IPS DF 19.7 (cell line): Measurements from ENCODE around the gene AFAP1L1.

Source experiments
- DNase-seq: peaks from one replicate; pipeline ENCODE4 v3.0.0-alpha.2; 2013; ENCODE audit warnings: low read depth, low spot score

The AFAP1L1 gene

GRCh38 chr5:149284501-149284900 is 12.8 kb downstream of the AFAP1L1 start:
- no peak for DNase-seq

DNA sequence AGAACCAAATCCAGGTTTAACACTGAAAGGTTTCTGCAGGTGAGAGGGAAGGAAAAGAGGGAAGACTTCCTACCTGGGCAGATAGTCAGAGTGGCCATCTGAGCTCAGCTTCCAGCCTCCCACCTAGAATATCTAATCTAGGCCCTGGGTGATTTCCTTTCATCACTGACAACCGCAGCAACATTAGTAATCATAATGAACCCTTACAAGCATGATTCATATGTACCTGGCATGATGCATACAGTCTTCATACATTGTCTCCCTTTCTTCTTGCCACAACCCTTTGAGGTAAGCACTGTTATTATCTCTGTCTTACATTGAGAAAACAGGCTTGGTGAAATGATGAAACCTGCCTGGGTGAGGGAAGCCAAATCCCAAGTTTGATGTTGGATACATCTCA is 13.5 kb downstream of the AFAP1L1 start:
- no peak for DNase-seq

DNA sequence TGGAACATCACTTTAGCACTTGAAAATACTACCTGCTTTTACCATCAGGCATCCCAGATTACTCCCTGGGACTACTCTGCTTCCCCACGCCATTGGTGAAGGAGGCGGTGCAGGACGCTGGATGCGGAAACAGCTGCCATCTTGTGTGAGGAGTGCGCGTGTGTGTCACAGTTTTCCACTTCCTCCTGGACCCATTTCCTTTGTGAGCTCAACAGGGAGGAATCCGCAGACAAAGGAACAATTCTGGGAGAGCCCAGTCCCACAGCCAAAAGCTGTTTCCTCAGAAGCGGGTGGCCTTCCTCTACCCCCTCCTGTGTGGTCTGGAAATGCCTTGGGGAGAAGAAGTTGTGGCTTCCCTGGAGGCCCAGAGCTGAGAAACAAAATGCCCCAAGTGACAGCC is 16.8 kb downstream of the AFAP1L1 start:
- DNase-seq = no peak

DNA sequence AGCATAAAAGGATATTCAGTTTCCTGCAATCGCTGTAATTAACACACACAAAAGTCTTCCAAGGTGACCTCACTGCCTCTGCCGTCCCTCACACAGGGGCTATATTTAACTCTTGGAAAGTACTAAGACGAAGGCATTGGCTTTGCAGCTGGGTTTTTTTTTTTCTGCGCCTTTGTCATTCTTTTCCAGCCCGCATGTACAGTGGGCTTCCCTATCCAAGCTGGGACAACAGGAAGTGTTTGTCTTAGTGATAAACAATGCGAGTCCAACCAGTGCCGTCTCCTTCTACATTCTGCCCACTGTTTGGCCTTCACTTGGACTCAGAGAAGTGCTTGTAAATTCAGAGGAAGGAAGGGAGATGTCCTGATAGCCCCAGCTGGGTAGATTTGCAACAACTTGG is 17.6 kb downstream of the AFAP1L1 start:
- DNase-seq = no peak

DNA sequence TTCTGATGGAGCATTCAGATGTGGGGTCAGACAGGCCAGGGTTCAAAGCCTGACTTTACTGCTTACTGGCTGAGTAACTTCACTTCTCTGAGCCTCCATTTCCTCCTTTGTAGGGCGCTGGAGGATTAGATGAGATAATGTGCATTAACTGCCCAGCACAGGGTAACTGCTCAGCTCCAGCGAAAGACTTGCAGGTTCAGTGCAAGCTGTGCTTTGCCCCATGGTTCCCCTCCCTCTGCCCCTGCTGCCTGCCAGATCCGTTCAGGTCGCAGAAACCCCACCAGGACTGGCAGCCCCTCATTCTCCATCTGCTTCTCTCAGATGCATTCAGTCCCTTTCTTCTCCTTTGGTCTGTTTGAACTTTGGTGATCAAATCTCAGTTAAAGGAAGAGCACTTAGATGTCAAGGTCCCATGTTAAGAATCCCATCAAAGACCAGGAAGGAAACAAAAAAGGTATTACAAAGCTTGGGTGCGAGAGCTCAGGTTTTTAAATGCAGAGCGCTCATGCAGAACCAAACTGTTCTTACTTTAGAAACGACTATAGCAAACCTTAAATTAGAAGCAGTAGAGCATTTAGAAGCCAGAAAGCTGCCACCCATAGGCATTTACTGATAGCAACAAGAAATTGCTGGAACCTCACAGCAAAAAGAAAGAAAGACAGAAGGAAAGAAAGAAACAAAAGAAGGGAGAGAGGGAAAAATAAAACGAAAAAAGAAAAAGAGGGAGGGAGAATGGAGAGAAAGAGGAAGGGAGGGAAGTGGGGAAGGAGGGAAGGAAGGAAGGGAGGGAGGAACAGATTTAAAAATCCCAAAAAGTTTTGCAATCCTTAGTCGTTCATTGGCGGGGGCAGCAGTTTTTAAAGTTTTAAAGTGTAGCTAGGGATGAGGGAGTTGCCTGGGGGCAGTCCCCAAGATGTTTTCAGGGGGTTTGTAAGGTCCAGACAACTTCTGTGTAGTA is 23.5 kb downstream of the AFAP1L1 start:
- DNase-seq = no peak

- DNase-seq = no peak
Observed at GRCh38 chr5:149297340-149298025, 25.8 kb downstream of the AFAP1L1 start.

GRCh38 chr5:149298163-149298562 is 26.5 kb downstream of the AFAP1L1 start:
- no peak for DNase-seq

DNA sequence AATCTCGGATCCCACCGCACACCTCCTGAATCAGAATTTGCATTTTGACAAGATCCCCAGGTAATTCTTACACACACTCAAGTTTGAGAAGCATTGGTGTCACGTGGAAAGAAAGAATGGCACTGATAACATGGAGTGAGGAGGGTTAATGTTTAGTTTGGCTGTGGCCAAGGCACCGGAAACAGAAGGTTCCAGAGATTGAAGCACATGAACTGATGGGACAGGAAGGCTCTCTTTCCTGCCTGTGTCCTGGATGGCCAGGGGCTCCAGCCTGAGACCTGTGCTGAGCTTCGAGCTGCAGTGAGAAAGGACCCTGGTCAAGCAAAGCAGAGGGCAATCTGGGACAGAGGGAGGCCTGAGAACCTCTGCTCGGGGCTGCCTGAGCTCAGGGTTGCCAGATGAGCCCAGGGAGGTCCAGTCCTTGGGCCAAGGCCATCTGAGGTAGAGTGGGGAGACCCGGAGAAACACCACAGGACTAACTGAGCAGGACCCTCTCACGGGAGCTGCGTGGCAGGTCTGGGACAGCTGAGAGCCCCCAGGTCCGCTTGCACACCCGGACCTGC is 27.3 kb downstream of the AFAP1L1 start:
- no peak for DNase-seq

GRCh38 chr5:149299451-149300054 is 27.9 kb downstream of the AFAP1L1 start:
- no peak for DNase-seq

- no peak for DNase-seq
Observed at GRCh38 chr5:149300441-149300840, 28.8 kb downstream of the AFAP1L1 start.

DNA sequence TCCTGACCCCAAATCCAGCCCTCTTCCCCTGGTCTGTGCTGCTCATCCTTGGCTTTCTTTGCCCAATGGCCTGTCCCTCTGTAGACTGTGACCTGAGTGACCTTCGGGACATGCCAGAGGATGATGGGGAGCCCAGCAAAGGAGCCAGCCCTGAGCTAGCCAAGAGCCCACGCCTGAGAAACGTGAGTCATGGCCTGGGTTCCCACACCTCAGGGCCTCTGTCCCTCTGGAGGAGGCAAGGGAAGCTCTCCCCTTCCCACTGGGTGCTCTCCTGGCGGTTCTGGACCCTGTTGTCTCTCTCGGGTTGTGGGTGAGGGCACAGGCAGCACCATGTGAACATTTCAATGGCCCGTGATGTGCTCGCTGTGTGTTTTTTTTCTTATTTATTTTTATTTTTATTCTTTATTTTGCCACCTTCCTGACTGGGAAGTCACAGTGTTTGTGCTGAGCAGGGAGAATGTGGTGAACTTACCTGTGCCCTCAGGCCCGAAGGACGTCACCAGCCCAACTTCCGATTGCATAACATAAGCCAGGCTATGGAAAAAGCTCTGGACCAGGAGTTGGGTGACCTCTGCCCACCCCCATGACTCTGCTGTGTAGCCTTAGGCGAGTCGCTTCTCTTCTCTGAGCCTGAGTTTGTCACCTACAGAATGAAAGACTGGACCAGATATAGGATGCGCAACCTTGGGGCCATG is 29.5 kb downstream of the AFAP1L1 start:
- no peak for DNase-seq

DNA sequence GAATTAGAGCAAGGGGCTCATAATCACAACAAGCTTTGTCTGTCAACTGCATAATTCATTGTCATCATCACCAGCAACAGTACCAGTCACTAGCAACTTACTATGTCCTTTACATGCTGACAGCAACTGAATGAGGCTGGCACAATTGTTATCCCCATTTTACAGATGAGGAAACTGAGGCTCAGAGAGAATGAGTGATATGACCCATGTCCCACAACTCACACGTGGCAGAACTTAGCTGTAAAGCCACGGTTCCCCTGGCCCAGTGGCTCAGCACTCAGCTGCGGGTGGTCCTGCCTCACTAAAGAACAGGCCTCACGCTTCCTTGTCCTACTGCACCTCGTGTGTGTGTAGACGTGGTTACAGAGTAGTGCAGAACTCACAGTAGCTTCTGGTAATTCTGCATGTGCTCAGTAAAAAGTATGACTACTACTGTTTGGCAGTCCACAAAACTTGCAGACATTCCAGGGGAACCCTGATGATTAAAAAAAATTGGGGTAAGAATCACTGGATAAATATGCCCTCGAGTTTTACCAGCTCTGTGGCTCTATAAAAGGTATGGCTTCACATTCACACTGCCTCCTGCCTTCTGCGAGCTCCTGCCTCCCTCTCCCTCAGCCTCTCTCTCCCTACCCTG is 30.2 kb downstream of the AFAP1L1 start:
- DNase-seq = no peak

DNA sequence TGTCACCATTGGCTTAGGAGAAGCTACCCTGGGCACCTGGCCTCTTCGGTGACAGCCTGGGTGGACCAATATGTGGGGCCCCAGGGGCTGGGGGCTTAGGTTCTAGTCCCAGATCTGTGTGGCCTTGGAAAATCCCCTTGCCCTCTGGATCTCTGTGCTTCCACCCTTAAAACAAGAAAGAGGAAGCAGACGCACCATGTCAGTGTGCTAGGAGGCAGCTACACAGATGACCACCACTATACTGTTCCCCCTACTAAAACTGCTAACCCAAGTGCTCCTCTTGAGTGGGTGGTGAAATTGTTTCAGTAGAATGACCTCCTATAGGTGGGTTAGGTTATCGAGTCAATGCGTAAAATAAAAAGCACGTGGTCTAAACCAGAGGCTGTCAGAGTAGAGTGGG is 31.0 kb downstream of the AFAP1L1 start:
- DNase-seq = no peak

- DNase-seq = no peak
Observed at GRCh38 chr5:149303210-149303609, 31.6 kb downstream of the AFAP1L1 start.

- no peak for DNase-seq
Observed at GRCh38 chr5:149304195-149305078, 32.8 kb downstream of the AFAP1L1 start.

- no peak for DNase-seq
Observed at GRCh38 chr5:149309354-149309753, 37.7 kb downstream of the AFAP1L1 start.

DNA sequence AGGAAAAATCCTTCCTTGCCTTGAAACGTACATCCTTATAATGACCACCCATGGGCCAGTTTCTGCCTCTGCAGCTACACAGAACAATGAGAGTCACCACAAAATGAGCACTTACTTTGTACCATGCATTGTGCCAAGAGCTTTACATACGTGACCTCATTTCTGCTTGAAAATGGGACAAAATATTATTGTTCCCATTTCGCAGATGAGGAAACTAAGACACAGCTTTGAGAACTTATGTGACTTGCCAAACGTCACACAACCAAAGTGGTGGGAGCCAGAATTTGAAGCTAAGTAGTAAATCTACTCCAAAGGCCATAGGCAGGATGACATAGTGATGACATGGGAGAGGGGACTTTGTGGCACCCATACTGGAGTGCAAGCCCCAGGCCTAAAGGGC is 38.8 kb downstream of the AFAP1L1 start:
- DNase-seq = no peak

DNA sequence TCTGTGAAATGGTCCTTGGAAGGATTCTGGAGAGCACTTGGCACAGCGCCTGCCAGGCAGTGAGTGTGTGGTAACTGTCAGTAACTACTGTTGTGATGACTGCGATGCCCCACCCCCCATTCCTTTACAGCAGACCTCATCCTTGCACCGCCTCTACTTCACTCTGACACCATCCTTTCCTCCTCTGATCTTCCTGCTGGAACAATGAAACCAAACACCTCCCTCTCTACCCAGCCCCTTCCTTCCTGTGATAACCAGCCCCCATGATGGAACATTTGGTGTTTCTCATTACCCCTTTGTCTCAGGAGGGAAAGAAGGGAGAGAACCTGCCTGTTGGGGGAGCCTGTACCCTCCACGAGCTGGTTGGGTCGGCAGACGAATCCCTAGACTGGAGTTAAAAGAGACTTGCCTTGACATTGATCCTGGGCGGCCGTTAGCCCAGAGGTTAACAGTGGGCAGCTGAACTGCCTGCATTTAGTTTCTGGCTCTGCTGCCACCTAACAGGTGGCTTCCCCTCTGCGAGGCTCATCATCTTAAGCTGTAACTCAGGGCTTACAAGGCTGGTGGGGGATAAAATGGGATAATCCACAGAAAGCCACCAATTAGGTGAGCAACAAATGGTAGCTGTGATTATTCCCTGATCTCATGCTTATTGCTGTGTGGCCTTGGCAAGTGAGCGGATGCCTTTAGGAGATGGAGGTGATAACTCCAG is 39.4 kb downstream of the AFAP1L1 start:
- DNase-seq = peak; percentile 33

- DNase-seq = no peak
Observed at GRCh38 chr5:149313151-149313841, 41.6 kb downstream of the AFAP1L1 start.
